Measurements from ENCODE around the gene TRAF3IP1.
"Not testable (repeated sequence)": the region's sequence is repeated elsewhere in the genome, so short reads cannot be mapped to it uniquely, and the experiment has no call there.

TRAF3IP1 gene

GRCh38 chr2:238320246-238320647 lies at the start of gene TRAF3IP1:
TRAF3IP1 (plus strand) TSS chr2:238320518; CDS start chr2:238320663, 145 bp downstream.
- in situ Hi-C loops (cut with HindIII; ENCODE audit: low sequenced_read_pairs) = no loop called here

GRCh38 chr2:238270606-238271005 lies 49.7 kb upstream of the TRAF3IP1 start:
- in situ Hi-C loops (cut with HindIII; ENCODE audit: low sequenced_read_pairs) = no loop called here

GRCh38 chr2:238271061-238271554 lies 49.2 kb upstream of the TRAF3IP1 start:
- in situ Hi-C loops (cut with HindIII; ENCODE audit: low sequenced_read_pairs) = no loop called here

- in situ Hi-C loops (cut with HindIII; ENCODE audit: low sequenced_read_pairs) = not testable (repeated sequence)
Observed at GRCh38 chr2:238271686-238272085, 48.6 kb upstream of the TRAF3IP1 start.

GRCh38 chr2:238272156-238272555 lies 48.2 kb upstream of the TRAF3IP1 start:
- in situ Hi-C loops (cut with HindIII; ENCODE audit: low sequenced_read_pairs) = no loop called here

- in situ Hi-C loops (cut with HindIII; ENCODE audit: low sequenced_read_pairs) = not testable (repeated sequence)
Observed at GRCh38 chr2:238273433-238273832, 46.9 kb upstream of the TRAF3IP1 start.

GRCh38 chr2:238274152-238274865 lies 46.0 kb upstream of the TRAF3IP1 start:
- in situ Hi-C loops (cut with HindIII; ENCODE audit: low sequenced_read_pairs) = no loop called here

- in situ Hi-C loops (cut with HindIII; ENCODE audit: low sequenced_read_pairs) = no loop called here
Observed at GRCh38 chr2:238277695-238278094, 42.6 kb upstream of the TRAF3IP1 start.

- in situ Hi-C loops (cut with HindIII; ENCODE audit: low sequenced_read_pairs) = no loop called here
Observed at GRCh38 chr2:238278626-238279323, 41.5 kb upstream of the TRAF3IP1 start.

- in situ Hi-C loops (cut with HindIII; ENCODE audit: low sequenced_read_pairs) = no loop called here
Observed at GRCh38 chr2:238279324-238279682, 41.0 kb upstream of the TRAF3IP1 start.

- in situ Hi-C loops (cut with HindIII; ENCODE audit: low sequenced_read_pairs) = no loop called here
Observed at GRCh38 chr2:238280083-238280825, 40.1 kb upstream of the TRAF3IP1 start.

GRCh38 chr2:238281826-238282480 lies 38.4 kb upstream of the TRAF3IP1 start:
- in situ Hi-C loops (cut with HindIII; ENCODE audit: low sequenced_read_pairs) = no loop called here

- in situ Hi-C loops (cut with HindIII; ENCODE audit: low sequenced_read_pairs) = no loop called here
Observed at GRCh38 chr2:238282861-238283738, 37.2 kb upstream of the TRAF3IP1 start.

GRCh38 chr2:238284802-238285515 lies 35.4 kb upstream of the TRAF3IP1 start:
- in situ Hi-C loops (cut with HindIII; ENCODE audit: low sequenced_read_pairs) = no loop called here

GRCh38 chr2:238285653-238286082 lies 34.6 kb upstream of the TRAF3IP1 start:
- in situ Hi-C loops (cut with HindIII; ENCODE audit: low sequenced_read_pairs) = no loop called here

GRCh38 chr2:238286095-238286494 lies 34.2 kb upstream of the TRAF3IP1 start:
- in situ Hi-C loops (cut with HindIII; ENCODE audit: low sequenced_read_pairs) = no loop called here

- in situ Hi-C loops (cut with HindIII; ENCODE audit: low sequenced_read_pairs) = no loop called here
Observed at GRCh38 chr2:238286551-238286950, 33.8 kb upstream of the TRAF3IP1 start.

- in situ Hi-C loops (cut with HindIII; ENCODE audit: low sequenced_read_pairs) = no loop called here
Observed at GRCh38 chr2:238286987-238287736, 33.2 kb upstream of the TRAF3IP1 start.

Data from DLD1 (cell line).